Naive thymus-derived CD4-positive, alpha-beta T cell (primary cell): Measurements from ENCODE around the gene SYCN. TPM values are rescaled to one million over a fixed set of nuclear protein-coding genes. Genes with fewer than 3 reads are reported as not detected.

Experiments used
- ATAC-seq: fragments of 150-1000 bp; cut with Tn5 transposase; 2 replicates; pipeline ENCODE4 v1.10.0; 2021; ENCODE audit warnings: mild to moderate bottlenecking, moderate library complexity
- CTCF ChIA-PET: fragments of 350-600 bp; sonication (Branson Sonifier 250); formaldehyde crosslinking; loops from one replicate; lab custom pipeline; 2021; ENCODE audit warnings: antibody characterized with exemption; lab: Charles Lee
- POLR2A ChIA-PET: fragments of 350-600 bp; sonication (Branson Sonifier 250); formaldehyde crosslinking; loops from one replicate; lab custom pipeline; 2021; ENCODE audit warnings: antibody characterized with exemption, inconsistent platforms; lab: Charles Lee
- DNase-seq, 9 donors: peaks; one replicate each; pipeline versions ENCODE4 v3.0.0 to v3.0.0-alpha.2; 2020 to 2022; ENCODE audit warnings: mixed read lengths in 1 of 9
- H3K27ac ChIP-seq: one replicate; pipeline ENCODE4 v1.7.0; 2013; ENCODE audit warnings: mild to moderate bottlenecking, low read depth, low read length, moderate library complexity
- H3K27me3 ChIP-seq, 2 donors: one replicate each; pipeline ENCODE4 v1.7.0; 2013; ENCODE audit warnings: low read length in 2 of 2, mild to moderate bottlenecking in 2 of 2, moderate library complexity in 2 of 2; ENCODE audit not compliant: control insufficient read depth in 2 of 2, insufficient read depth in 2 of 2
- H3K36me3 ChIP-seq, 3 experiments: 1 replicate in 2 of 3; 2 replicates in 1 of 3; pipeline ENCODE4 v1.7.0; 2013; ENCODE audit warnings: low read length in 3 of 3, mild to moderate bottlenecking in 3 of 3, moderate library complexity in 1 of 3; ENCODE audit not compliant: insufficient read depth in 3 of 3, control insufficient read depth in 2 of 3
- H3K4me1 ChIP-seq, 2 donors: one replicate each; pipeline ENCODE4 v1.7.0; 2013; ENCODE audit warnings: low read length in 2 of 2, mild to moderate bottlenecking in 2 of 2, moderate library complexity in 1 of 2; ENCODE audit not compliant: control insufficient read depth in 2 of 2, insufficient read depth in 2 of 2
- H3K4me3 ChIP-seq: 2 replicates; pipeline ENCODE4 v1.7.0; 2013; ENCODE audit warnings: mild to moderate bottlenecking, low read length
- H3K9me3 ChIP-seq, 3 experiments: 1 replicate in 2 of 3; 2 replicates in 1 of 3; pipeline ENCODE4 v1.7.0; 2013; ENCODE audit warnings: low read length in 3 of 3; ENCODE audit not compliant: control insufficient read depth in 2 of 3
- H3K27ac Mint-ChIP-seq, 9 donors: one replicate each; pipeline ENCODE4 v1.8.0; 2020 to 2022; ENCODE audit warnings: mixed read lengths in 9 of 9, mild to moderate bottlenecking in 8 of 9, moderate library complexity in 5 of 9, inconsistent platforms in 2 of 9
- H3K27me3 Mint-ChIP-seq, 5 donors: one replicate each; pipeline ENCODE4 v1.8.0; 2021 to 2022; ENCODE audit warnings: mixed read lengths in 5 of 5, mild to moderate bottlenecking in 1 of 5
- H3K36me3 Mint-ChIP-seq, 5 donors: one replicate each; pipeline ENCODE4 v1.8.0; 2020 to 2022; ENCODE audit warnings: mixed read lengths in 5 of 5, mild to moderate bottlenecking in 3 of 5, inconsistent platforms in 1 of 5
- H3K4me1 Mint-ChIP-seq, 7 donors: one replicate each; pipeline ENCODE4 v1.8.0; 2020 to 2022; ENCODE audit warnings: mixed read lengths in 7 of 7, mild to moderate bottlenecking in 3 of 7, inconsistent platforms in 1 of 7
- H3K4me3 Mint-ChIP-seq, 10 donors: one replicate each; pipeline ENCODE4 v1.8.0; 2020 to 2022; ENCODE audit warnings: mild to moderate bottlenecking in 10 of 10, mixed read lengths in 10 of 10, moderate library complexity in 6 of 10, inconsistent platforms in 2 of 10
- H3K9me3 Mint-ChIP-seq, 11 donors: one replicate each; pipeline ENCODE4 v1.8.0; 2020 to 2022; ENCODE audit warnings: mixed read lengths in 11 of 11, mild to moderate bottlenecking in 4 of 11, inconsistent platforms in 1 of 11, moderate library complexity in 1 of 11
- intact Hi-C, 2 donors: fragments of 100-400 bp; cut with micrococcal nuclease; formaldehyde crosslinking; loops; one replicate each; pipeline ENCODE4 v1.15.1; 2023
- polyA plus RNA-seq, 2 donors: library from polyadenylated mRNA; unstranded; fragments of 300-500 nt; fragmentation: Illumina TruSeq; gene quantifications; one replicate each; pipeline ENCODE4 v1.2.3, GENCODE V29; 2021
- total RNA-seq, 6 experiments: library from RNA in 5 of 6; stranded (reverse) in 5 of 6; gene quantifications; 1 replicate in 5 of 6; 2 replicates in 1 of 6; pipeline ENCODE4 v1.2.3 and lab custom pipeline; 2021 to 2026

SYCN gene
- total and polyA plus RNA-seq, 7 experiments from 2014 or later: not detected

GRCh38 chr19:39165857-39166256, 38.2 kb downstream of the SYCN start:
- Mint-ChIP-seq H3K9me3 (no peaks in the 10 kb centered on the region), H3K27me3 (no peaks in the 10 kb centered on the region), H3K27ac (peak overlapping the region in 1 of 9 donors; percentile 21), H3K4me1 (peaks cover 0 to 17% (median 0%) of the 10 kb centered on the region in 7 donors), H3K36me3 (peaks cover 0 to 6% (median 0%) of the 10 kb centered on the region in 5 donors), H3K4me3 (no peak overlapping the region)
- H3K4me1 ChIP-seq: no peaks in the 10 kb centered on the region
- no peaks in the 10 kb centered on the region for H3K27me3 ChIP-seq
- H3K27ac ChIP-seq: no peak overlapping the region
- intact Hi-C loops: no loop called here
- no peak for ATAC-seq
- no peaks in the 10 kb centered on the region for H3K9me3 ChIP-seq
- DNase-seq: no peak
- POLR2A ChIA-PET: no interaction called here
- H3K4me3 ChIP-seq: no peak overlapping the region
- H3K36me3 ChIP-seq: peaks cover 0 to 25% (median 0%) of the 10 kb centered on the region in 3 experiments
- CTCF ChIA-PET: no interaction called here

DNA sequence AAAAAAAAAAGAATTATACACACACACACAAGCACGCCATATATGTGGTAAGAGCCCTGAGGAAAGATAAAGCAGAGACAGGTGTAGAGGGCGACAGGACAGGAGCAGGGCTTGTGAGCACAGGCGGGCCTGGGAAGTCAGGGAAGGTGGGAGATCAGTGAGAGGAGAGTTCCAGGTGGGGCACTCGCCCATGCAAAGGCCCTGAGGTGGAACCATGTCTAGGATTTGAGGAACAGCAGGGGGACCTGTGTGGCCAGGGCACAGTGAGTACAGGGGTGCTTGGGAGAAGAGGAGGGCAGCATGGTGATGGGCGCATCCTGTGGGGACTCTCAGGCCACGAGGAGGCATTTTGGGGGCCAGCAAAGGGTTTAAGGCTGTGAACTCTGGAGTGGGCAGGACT, 39.8 kb downstream of the SYCN start:
- CTCF ChIA-PET: no interaction called here
- Histone ChIP-seq H3K27ac (no peak overlapping the region), H3K4me1 (no peaks in the 10 kb centered on the region), H3K36me3 (peaks cover 0 to 15% (median 0%) of the 10 kb centered on the region in 3 experiments), H3K9me3 (no peaks in the 10 kb centered on the region), H3K27me3 (no peaks in the 10 kb centered on the region), H3K4me3 (no peak overlapping the region)
- Mint-ChIP-seq H3K4me1 (peaks cover 0 to 18% (median 0%) of the 10 kb centered on the region in 7 donors), H3K36me3 (peaks cover 0 to 6% (median 0%) of the 10 kb centered on the region in 5 donors), H3K4me3 (no peak overlapping the region), H3K27me3 (no peaks in the 10 kb centered on the region), H3K9me3 (no peaks in the 10 kb centered on the region), H3K27ac (peak overlapping the region in 3 of 9 donors; percentile 30 to 71 (median 45))
- ATAC-seq: no peak
- no peak for DNase-seq
- intact Hi-C loops: no loop called here
- POLR2A ChIA-PET: no interaction called here

- Histone ChIP-seq H3K27ac (no peak overlapping the region), H3K4me3 (no peak overlapping the region), H3K27me3 (no peaks in the 10 kb centered on the region), H3K9me3 (no peaks in the 10 kb centered on the region), H3K4me1 (no peaks in the 10 kb centered on the region), H3K36me3 (peaks cover 0 to 9% (median 0%) of the 10 kb centered on the region in 3 experiments)
- intact Hi-C loops: no loop called here
- POLR2A ChIA-PET: no interaction called here
- H3K4me3 Mint-ChIP-seq: no peak overlapping the region
- DNase-seq (no peak), ATAC-seq (no peak)
- H3K27ac Mint-ChIP-seq: peak overlapping the region in 1 of 9 donors; percentile 45
- CTCF ChIA-PET: no interaction called here
- H3K36me3 Mint-ChIP-seq: no peaks in the 10 kb centered on the region
- H3K27me3 Mint-ChIP-seq: no peaks in the 10 kb centered on the region
- no peaks in the 10 kb centered on the region for H3K9me3 Mint-ChIP-seq
- H3K4me1 Mint-ChIP-seq: peaks cover 0 to 18% (median 5%) of the 10 kb centered on the region in 7 donors
These were observed 40.4 kb downstream of the SYCN start for GRCh38 chr19:39163621-39164020.

GRCh38 chr19:39162441-39163043, 41.5 kb downstream of the SYCN start:
- no peaks in the 10 kb centered on the region for H3K27me3 Mint-ChIP-seq
- ATAC-seq (no peak), DNase-seq (no peak)
- no peaks in the 10 kb centered on the region for H3K36me3 Mint-ChIP-seq
- Histone ChIP-seq H3K27ac (no peak overlapping the region), H3K4me1 (no peaks in the 10 kb centered on the region), H3K4me3 (no peak overlapping the region), H3K36me3 (peaks cover 0 to 3% (median 0%) of the 10 kb centered on the region in 3 experiments), H3K9me3 (no peaks in the 10 kb centered on the region), H3K27me3 (no peaks in the 10 kb centered on the region)
- no peaks in the 10 kb centered on the region for H3K9me3 Mint-ChIP-seq
- no peak overlapping the region for H3K4me3 Mint-ChIP-seq
- POLR2A ChIA-PET: no interaction called here
- intact Hi-C loops: no loop called here
- peaks cover 2 to 25% (median 11%) of the 10 kb centered on the region in 7 donors for H3K4me1 Mint-ChIP-seq
- peak overlapping the region in 1 of 9 donors; percentile 17 for H3K27ac Mint-ChIP-seq
- CTCF ChIA-PET: no interaction called here

DNA sequence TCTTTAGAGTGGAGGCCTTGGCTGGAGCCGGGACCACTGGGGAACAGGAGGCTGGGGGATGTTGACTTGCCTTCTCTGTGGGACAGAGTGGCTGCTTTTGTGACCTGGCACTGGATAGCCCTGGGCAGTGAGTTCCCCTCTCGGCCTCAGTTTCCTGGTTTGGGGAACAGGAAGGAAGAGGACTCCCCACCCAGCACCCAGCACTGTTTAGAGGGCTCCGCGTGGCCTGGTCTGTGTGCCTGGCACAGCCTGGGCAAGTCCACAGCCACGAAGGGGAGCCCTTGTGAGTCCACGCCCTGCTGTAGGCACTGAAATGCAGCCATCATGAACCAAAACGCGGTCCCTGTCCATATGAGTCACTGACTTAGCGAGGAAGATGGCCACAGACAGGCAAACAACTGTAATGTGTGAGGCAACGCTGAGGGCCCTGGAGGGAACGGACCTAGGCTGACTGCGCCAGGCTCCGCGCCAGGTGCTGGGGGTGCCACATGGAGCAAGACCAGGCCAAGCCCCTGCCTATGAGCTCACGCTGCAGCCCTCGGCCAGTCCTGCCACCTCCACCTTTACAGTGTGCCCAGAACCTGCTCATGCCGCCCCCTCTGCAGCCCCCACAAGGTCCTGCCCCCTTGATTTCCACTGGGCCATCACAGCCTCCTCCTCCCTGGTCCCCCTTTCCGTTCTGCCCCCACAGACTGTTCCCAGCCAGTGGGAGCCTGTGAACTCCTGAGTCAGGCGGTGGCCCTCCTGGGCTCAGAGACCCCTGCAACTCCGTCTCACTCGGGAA, 43.0 kb downstream of the SYCN start:
- ChIA-PET POLR2A (no interaction called here), CTCF (no interaction called here)
- Mint-ChIP-seq H3K27ac (peak overlapping the region in 1 of 9 donors; percentile 59), H3K4me3 (no peak overlapping the region), H3K9me3 (no peaks in the 10 kb centered on the region), H3K4me1 (peaks cover 8 to 34% (median 17%) of the 10 kb centered on the region in 7 donors), H3K36me3 (no peaks in the 10 kb centered on the region), H3K27me3 (no peaks in the 10 kb centered on the region)
- H3K4me1 ChIP-seq: no peaks in the 10 kb centered on the region
- H3K9me3 ChIP-seq: no peaks in the 10 kb centered on the region
- DNase-seq (no peak), ATAC-seq (no peak)
- intact Hi-C loops: no loop called here
- no peak overlapping the region for H3K27ac ChIP-seq
- peaks cover 0 to 3% (median 0%) of the 10 kb centered on the region in 3 experiments for H3K36me3 ChIP-seq
- no peaks in the 10 kb centered on the region for H3K27me3 ChIP-seq
- H3K4me3 ChIP-seq: no peak overlapping the region

DNA sequence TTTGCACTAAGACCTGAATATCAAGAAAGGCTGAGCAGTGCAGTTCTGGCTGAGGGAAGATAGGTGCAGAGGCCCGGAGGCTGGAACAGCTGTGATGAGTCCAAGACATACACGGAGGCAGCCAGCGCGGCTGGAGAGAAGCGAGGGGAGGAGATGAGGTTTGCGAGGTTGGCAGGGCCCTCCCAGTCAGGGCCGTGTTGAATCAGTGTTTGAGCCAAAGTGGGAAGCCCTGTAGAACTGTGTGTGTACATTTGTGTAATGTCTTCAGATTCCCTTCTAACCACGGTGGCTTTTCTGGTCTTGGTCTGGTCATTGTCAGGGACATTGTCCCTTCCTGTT, 43.6 kb downstream of the SYCN start:
- CTCF ChIA-PET: no interaction called here
- peaks cover 0 to 3% (median 0%) of the 10 kb centered on the region in 3 experiments for H3K36me3 ChIP-seq
- H3K27me3 Mint-ChIP-seq: no peaks in the 10 kb centered on the region
- H3K27ac Mint-ChIP-seq: peak overlapping the region in 2 of 9 donors; percentile 47 to 59
- H3K4me3 Mint-ChIP-seq: no peak overlapping the region
- H3K4me3 ChIP-seq: no peak overlapping the region
- H3K27me3 ChIP-seq: no peaks in the 10 kb centered on the region
- no peak overlapping the region for H3K27ac ChIP-seq
- POLR2A ChIA-PET: no interaction called here
- no peak for DNase-seq
- peaks cover 11 to 37% (median 18%) of the 10 kb centered on the region in 7 donors for H3K4me1 Mint-ChIP-seq
- no peaks in the 10 kb centered on the region for H3K4me1 ChIP-seq
- H3K9me3 ChIP-seq: no peaks in the 10 kb centered on the region
- no peaks in the 10 kb centered on the region for H3K36me3 Mint-ChIP-seq
- no peaks in the 10 kb centered on the region for H3K9me3 Mint-ChIP-seq
- ATAC-seq: no peak
- intact Hi-C loops: no loop called here
